Stimulated activated naive CD4-positive, alpha-beta T cell (primary cell): ENCODE results near the gene SPATA20.

Experiments used
- DNase-seq, 6 experiments: peaks; one replicate each; lab custom pipeline; 2025; lab: John Stamatoyannopoulos, UW

Gene SPATA20

GRCh38 chr17:50601823-50602375 lies 54.9 kb downstream of the SPATA20 start:
- no peak for DNase-seq

GRCh38 chr17:50602836-50603235 lies 55.9 kb downstream of the SPATA20 start:
- DNase-seq: no peak

- no peak for DNase-seq
These were observed 56.4 kb downstream of the SPATA20 start for GRCh38 chr17:50603340-50603739.

- no peak for DNase-seq
These were observed 57.5 kb downstream of the SPATA20 start for GRCh38 chr17:50604513-50604912.

- no peak for DNase-seq
These were observed 58.5 kb downstream of the SPATA20 start for GRCh38 chr17:50605429-50605828.
